Upper lobe of left lung (tissue), 6 donors: Measurements from ENCODE around the gene RNU1-2. TPM values are rescaled to one million over a fixed set of nuclear protein-coding genes. Genes with fewer than 3 reads are reported as not detected.

ENCODE experiments used
- ATAC-seq, 2 donors: fragments of 200-7000 bp; cut with Tn5 transposase; one replicate each; pipeline ENCODE4 v1.9.1; 2022; ENCODE audit warnings: mild to moderate bottlenecking in 2 of 2, moderate library complexity in 2 of 2; ENCODE audit not compliant: low FRiP score in 2 of 2
- DNase-seq, 2 donors: peaks; one replicate each; pipeline ENCODE4 v3.0.0-alpha.2; 2019 to 2020
- H3K27ac ChIP-seq, 4 donors: fragments of 200-600 bp; sonication (generic); one replicate each; pipeline ENCODE4 v1.5.1; 2016 to 2019
- H3K27me3 ChIP-seq, 4 donors: fragments of 200-600 bp; sonication (generic); one replicate each; pipeline ENCODE4 v1.5.1; 2017 to 2019
- H3K36me3 ChIP-seq, 4 donors: fragments of 200-600 bp; sonication (generic); one replicate each; pipeline ENCODE4 v1.5.1; 2016 to 2019
- H3K4me1 ChIP-seq, 4 donors: fragments of 200-600 bp; sonication (generic); one replicate each; pipeline ENCODE4 v1.5.1; 2018 to 2019
- H3K4me3 ChIP-seq, 4 donors: fragments of 200-600 bp; sonication (generic); one replicate each; pipeline ENCODE4 v1.5.1; 2017 to 2019; ENCODE audit warnings: mild to moderate bottlenecking in 2 of 4, moderate library complexity in 1 of 4
- H3K9me3 ChIP-seq, 4 donors: fragments of 200-600 bp; sonication (generic); one replicate each; pipeline ENCODE4 v1.5.1; 2018 to 2019
- CTCF ChIP-seq, 6 experiments: fragments of 450-650 bp in 4 of 6; fragments of 200-600 bp in 2 of 6; sonication (generic) in 2 of 6; IDR thresholded peaks; one replicate each; pipeline ENCODE4 v1.5.1; 2016 to 2019; ENCODE audit warnings: antibody characterized with exemption in 6 of 6
- EP300 ChIP-seq, 4 donors: sonication (generic); formaldehyde crosslinking; IDR thresholded peaks; one replicate each; pipeline ENCODE4 v1.5.1; 2017; ENCODE audit warnings: antibody characterized with exemption in 4 of 4, control low read depth in 2 of 4
- POLR2A ChIP-seq, 4 donors: fragments of 450-650 bp; IDR thresholded peaks; one replicate each; pipeline ENCODE4 v1.5.1; 2016 to 2017; ENCODE audit warnings: antibody characterized with exemption in 4 of 4, mild to moderate bottlenecking in 2 of 4
- POLR2AphosphoS5 ChIP-seq, 2 donors: sonication (generic); formaldehyde crosslinking; IDR thresholded peaks; one replicate each; pipeline ENCODE4 v1.5.1; 2017; ENCODE audit warnings: antibody characterized with exemption in 2 of 2
- WGBS, 2 donors: methylation state at CpG; one replicate each; pipeline ENCODE4 v1.1.5; 2017 to 2018; 5-methylcytosine and 5-hydroxymethylcytosine counted together
- total RNA-seq, 6 donors: library from RNA; depleted of rRNA in 4 of 6; stranded (reverse); fragments of >200 nt in 4 of 6; gene quantifications; one replicate each; pipeline versions ENCODE4 v1.1.0 to v1.2.1, GENCODE V29; 2016 to 2021
- donor health status: DM: no; HTN: no; CAD: no; lungs with moderate emphysema.
- donor health status: DM: no; HTN: yes; CAD: no; lungs with severe emphysema.

Gene RNU1-2
- total RNA-seq, 6 donors from 2014 or later, result under 0.01 to 14,413 (median 1,360) TPM

- DNase-seq (no peak), ATAC-seq (no peak)
- Histone ChIP-seq H3K27ac (no peak overlapping the region), H3K4me1 (peaks cover 6 to 20% (median 7%) of the 10 kb centered on the region in 4 donors), H3K36me3 (no peaks in the 10 kb centered on the region), H3K9me3 (no peaks in the 10 kb centered on the region), H3K4me3 (no peak overlapping the region), H3K27me3 (peaks cover 0 to 3% (median 0%) of the 10 kb centered on the region in 4 donors)
- WGBS, 2 donors, result 93 to 94% methylated on average over 10 of the region's 10 CpGs
- no peak for TF ChIP-seq EP300 (IDR thresholded peaks at IDR 0.05)
- TF ChIP-seq POLR2AphosphoS5 (IDR thresholded peaks at IDR 0.05), result no peak
- TF ChIP-seq POLR2A (IDR thresholded peaks at IDR 0.05), result no peak
- TF ChIP-seq CTCF (IDR thresholded peaks at IDR 0.05), result no peak
Measured at GRCh38 chr1:16920951-16921350, 25.2 kb downstream of the RNU1-2 start.

DNA sequence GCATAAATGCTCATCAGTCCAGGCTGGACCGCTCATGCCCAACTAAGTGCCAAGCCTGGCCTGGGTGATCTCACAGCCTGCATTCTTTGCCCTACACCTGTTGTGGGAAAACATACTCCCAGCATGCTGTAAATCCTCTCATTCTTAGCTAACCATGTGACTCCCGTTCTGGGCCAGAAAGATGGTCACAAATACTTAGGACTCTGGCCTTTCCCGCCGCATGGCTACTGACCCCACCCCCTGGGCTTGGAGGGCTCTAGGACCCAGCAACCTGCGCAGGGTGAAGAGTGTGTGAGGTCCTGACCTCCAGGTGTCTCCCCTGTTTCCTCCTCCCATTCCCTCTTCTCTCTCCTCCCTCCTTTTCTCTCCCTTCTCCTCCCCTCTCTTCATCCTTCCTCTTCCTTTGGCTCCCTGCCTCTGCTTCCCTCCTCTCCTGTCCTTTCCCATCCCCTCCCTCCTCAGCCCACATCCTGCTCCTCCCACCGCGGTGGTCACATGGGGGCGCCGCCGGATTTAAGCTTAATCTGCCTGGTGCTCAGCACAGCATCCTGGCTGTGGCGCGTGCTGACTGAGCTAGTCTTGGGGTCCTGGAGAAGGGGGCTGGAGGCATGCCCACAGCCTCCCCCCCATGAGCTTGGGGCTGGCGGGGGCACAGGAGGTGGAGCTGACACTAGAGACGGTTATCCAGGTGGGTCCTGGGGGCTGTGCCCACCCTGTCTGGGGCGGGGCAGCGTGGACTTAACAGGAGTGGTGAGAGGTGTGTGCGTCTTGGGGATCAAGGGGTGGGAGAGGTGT is 25.8 kb downstream of the RNU1-2 start, which contains the start of gene CROCC:
TSS of gene CROCC (plus strand) at position 541 of the 795 bp plus-strand sequence. CDS start at position 629, 88 bp downstream.
- Histone ChIP-seq H3K4me3 (no peak within 1 kb of the TSS), H3K36me3 (no peaks in the 10 kb centered on the region), H3K4me1 (peaks cover 6 to 20% (median 7%) of the 10 kb centered on the region in 4 donors), H3K27ac (no peak within 1 kb of the TSS), H3K9me3 (no peaks in the 10 kb centered on the region), H3K27me3 (peaks cover 0 to 3% (median 0%) of the 10 kb centered on the region in 4 donors)
- no peak for ATAC-seq
- 26 to 29% methylated on average over 17 of the region's 17 CpGs for WGBS, 2 donors
- DNase-seq, result no peak
- no peak for TF ChIP-seq POLR2A (IDR thresholded peaks at IDR 0.05)
- TF ChIP-seq POLR2AphosphoS5 (IDR thresholded peaks at IDR 0.05), result no peak
- no peak for TF ChIP-seq EP300 (IDR thresholded peaks at IDR 0.05)
- no peak for TF ChIP-seq CTCF (IDR thresholded peaks at IDR 0.05)

DNA sequence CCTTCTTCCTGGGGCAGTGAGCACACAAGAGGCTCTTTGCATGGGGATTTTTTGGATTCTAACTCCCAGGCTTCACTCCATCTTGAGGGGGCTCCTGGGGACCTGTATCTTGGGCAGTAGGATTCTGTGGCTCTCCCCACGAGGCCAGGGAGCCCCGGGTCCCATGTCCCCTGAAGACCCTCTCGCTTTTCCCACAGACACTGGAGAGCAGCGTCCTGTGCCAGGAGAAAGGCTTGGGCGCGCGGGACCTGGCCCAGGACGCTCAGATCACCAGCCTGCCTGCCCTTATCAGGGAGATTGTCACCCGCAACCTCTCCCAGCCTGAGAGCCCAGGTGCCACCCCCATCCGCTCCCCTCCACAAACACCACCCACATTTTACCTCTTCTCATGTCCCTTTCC is 26.7 kb downstream of the RNU1-2 start:
- H3K4me1 ChIP-seq, result peaks cover 6 to 20% (median 7%) of the 10 kb centered on the region in 4 donors
- no peak overlapping the region for H3K4me3 ChIP-seq
- peaks cover 0 to 3% (median 0%) of the 10 kb centered on the region in 4 donors for H3K27me3 ChIP-seq
- ATAC-seq (no peak), DNase-seq (no peak)
- WGBS, 2 donors, result 95 to 96% methylated on average over 10 of the region's 10 CpGs
- TF ChIP-seq POLR2AphosphoS5 (IDR thresholded peaks at IDR 0.05) (no peak), CTCF (IDR thresholded peaks at IDR 0.05) (no peak), POLR2A (IDR thresholded peaks at IDR 0.05) (no peak), EP300 (IDR thresholded peaks at IDR 0.05) (no peak)
- H3K9me3 ChIP-seq, result no peaks in the 10 kb centered on the region
- H3K27ac ChIP-seq, result no peak overlapping the region
- H3K36me3 ChIP-seq, result no peaks in the 10 kb centered on the region

DNA sequence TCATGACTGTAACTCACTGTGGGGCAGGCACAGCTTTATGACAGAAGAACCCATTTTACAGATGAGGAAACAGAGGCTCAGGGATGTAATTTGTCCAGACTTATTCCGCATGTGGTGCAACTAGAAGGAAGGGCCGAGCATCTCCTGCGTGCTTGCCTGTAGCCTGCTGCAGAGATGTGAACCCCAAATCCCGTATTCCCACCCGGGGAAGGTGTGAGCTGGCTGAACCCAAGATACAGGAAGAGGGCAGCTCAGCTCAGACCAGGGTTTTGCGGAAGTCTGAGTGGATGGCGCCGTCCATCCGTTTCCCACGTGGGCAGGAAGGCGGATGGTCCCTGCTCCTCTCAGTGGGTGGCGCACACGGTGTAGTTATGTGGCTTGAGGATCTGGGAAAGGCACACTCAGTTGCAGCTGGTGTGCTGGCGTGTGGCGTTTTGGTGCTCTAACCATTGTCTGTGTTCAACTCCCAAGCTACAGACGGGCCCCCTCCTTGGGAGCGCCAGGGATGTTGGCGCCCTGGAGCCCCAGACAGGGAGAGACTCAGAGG is 27.2 kb downstream of the RNU1-2 start:
- no peak for DNase-seq
- no peaks in the 10 kb centered on the region for H3K9me3 ChIP-seq
- ATAC-seq, result no peak

More for the DNA sequence above, 27.2 kb downstream of the RNU1-2 start:
- H3K27ac ChIP-seq, result no peak overlapping the region
- no peak overlapping the region for H3K4me3 ChIP-seq
- no peak for TF ChIP-seq POLR2AphosphoS5 (IDR thresholded peaks at IDR 0.05)
- no peak for TF ChIP-seq CTCF (IDR thresholded peaks at IDR 0.05)
- no peak for TF ChIP-seq EP300 (IDR thresholded peaks at IDR 0.05)
- TF ChIP-seq POLR2A (IDR thresholded peaks at IDR 0.05), result no peak
- H3K4me1 ChIP-seq, result peaks cover 6 to 20% (median 7%) of the 10 kb centered on the region in 4 donors
- H3K36me3 ChIP-seq, result no peaks in the 10 kb centered on the region
- H3K27me3 ChIP-seq, result peaks cover 0 to 3% (median 0%) of the 10 kb centered on the region in 4 donors
- 74 to 87% methylated on average over 18 of the region's 18 CpGs for WGBS, 2 donors
